Adrenal gland (tissue), 5 donors: Measurements from ENCODE around the gene EFNA4.

Experiments used
- CTCF ChIP-seq, 6 experiments: fragments of 450-650 bp in 4 of 6; fragments of 200-600 bp in 2 of 6; sonication (generic) in 1 of 6; IDR thresholded peaks; 1 replicate in 5 of 6; 2 replicates in 1 of 6; pipeline versions ENCODE4 v1.5.1 to v1.8.0; 2016 to 2021; ENCODE audit warnings: antibody characterized with exemption in 6 of 6, mild to moderate bottlenecking in 2 of 6, moderate library complexity in 1 of 6
- POLR2A ChIP-seq, 2 donors: fragments of 450-650 bp; IDR thresholded peaks; one replicate each; pipeline ENCODE4 v1.6.1; 2017; ENCODE audit warnings: antibody characterized with exemption in 2 of 2, mild to moderate bottlenecking in 2 of 2, moderate library complexity in 1 of 2
- donor health status: DM: no; HTN: no; CAD: no.

GRCh38 chr1:155043301-155043702 is 20.2 kb upstream of the EFNA4 start:
- TF ChIP-seq CTCF (IDR thresholded peaks at IDR 0.05): no peak
- no peak for TF ChIP-seq POLR2A (IDR thresholded peaks at IDR 0.05)
